MM.1S (cell line): ENCODE measurements around the gene MYO9A.
A peak's percentile ranks its signal among the peaks of the same experiment; 100 is the strongest.

ENCODE experiments used
- DNase-seq: peaks from one replicate; pipeline ENCODE4 v3.0.0-alpha.2; 2015
- H2AFZ ChIP-seq: fragments of 300-600 bp; sonication (generic); 2 replicates; pipeline ENCODE4 v1.6.0; 2016; ENCODE audit warnings: antibody characterized with exemption, low read length
- H3F3A ChIP-seq: fragments of 300-600 bp; sonication (generic); 2 replicates; pipeline ENCODE4 v1.6.1; 2016; ENCODE audit warnings: mild to moderate bottlenecking, antibody characterized with exemption, low read length, moderate library complexity, mixed read lengths; ENCODE audit not compliant: insufficient read depth
- H3K27ac ChIP-seq: fragments of 300-600 bp; sonication (generic); 2 replicates; pipeline ENCODE4 v1.5.1; 2016; ENCODE audit warnings: mild to moderate bottlenecking, low read length
- H3K27me3 ChIP-seq: fragments of 300-600 bp; sonication (generic); replicated peaks from 2 replicates; pipeline ENCODE4 v1.6.0; 2016; ENCODE audit warnings: low read length; ENCODE audit not compliant: insufficient read depth
- H3K36me3 ChIP-seq: fragments of 300-600 bp; sonication (generic); replicated peaks from 2 replicates; pipeline ENCODE4 v1.6.1; 2016; ENCODE audit warnings: mild to moderate bottlenecking, low read length, mixed read lengths; ENCODE audit not compliant: insufficient read depth
- H3K4me1 ChIP-seq: fragments of 300-600 bp; sonication (generic); 2 replicates; pipeline ENCODE4 v1.6.1; 2016; ENCODE audit warnings: low read length, mixed read lengths
- H3K4me2 ChIP-seq: fragments of 300-600 bp; sonication (generic); 2 replicates; pipeline ENCODE4 v1.6.0; 2016; ENCODE audit warnings: low read depth, low read length
- H3K4me3 ChIP-seq: fragments of 300-600 bp; sonication (generic); 2 replicates; pipeline ENCODE4 v1.5.1; 2016; ENCODE audit warnings: low read length, mixed read lengths
- H3K79me2 ChIP-seq: fragments of 300-600 bp; sonication (generic); 2 replicates; pipeline ENCODE4 v1.6.1; 2016; ENCODE audit warnings: mixed run types, low read length, mixed read lengths
- H3K9ac ChIP-seq: fragments of 300-600 bp; sonication (generic); 2 replicates; pipeline ENCODE4 v1.6.1; 2016; ENCODE audit warnings: low read length, mixed read lengths
- H3K9me2 ChIP-seq: fragments of 300-600 bp; sonication (generic); replicated peaks from 2 replicates; pipeline ENCODE4 v1.6.1; 2016; ENCODE audit warnings: mild to moderate bottlenecking, low read length, mixed read lengths; ENCODE audit not compliant: insufficient read depth
- H3K9me3 ChIP-seq: fragments of 300-600 bp; sonication (generic); replicated peaks from 2 replicates; pipeline ENCODE4 v1.6.1; 2016; ENCODE audit warnings: mild to moderate bottlenecking, low read length, mixed read lengths; ENCODE audit not compliant: insufficient read depth
- H4K20me1 ChIP-seq: fragments of 300-600 bp; sonication (generic); 2 replicates; pipeline ENCODE4 v1.6.1; 2016; ENCODE audit warnings: mild to moderate bottlenecking, low read length, moderate library complexity, mixed read lengths; ENCODE audit not compliant: insufficient read depth
- EZH2 ChIP-seq: fragments of 300-600 bp; sonication (generic); optimal IDR thresholded peaks from 2 replicates; pipeline ENCODE3; 2017; ENCODE audit warnings: low read depth, mild to moderate bottlenecking, antibody characterized with exemption, low read length, mixed read lengths
- EZH2phosphoT487 ChIP-seq: fragments of 300-600 bp; sonication (generic); IDR thresholded peaks from 2 replicates; pipeline ENCODE4 v1.6.1; 2018; ENCODE audit warnings: antibody characterized with exemption, low read length
- TF ChIP-seq, protein P1 (sequence below): fragments of 300-600 bp; sonication (generic); IDR thresholded peaks from 2 replicates; pipeline ENCODE4 v1.5.1; 2016; ENCODE audit warnings: antibody characterized with exemption, low read length, mixed read lengths

Gene MYO9A

DNA sequence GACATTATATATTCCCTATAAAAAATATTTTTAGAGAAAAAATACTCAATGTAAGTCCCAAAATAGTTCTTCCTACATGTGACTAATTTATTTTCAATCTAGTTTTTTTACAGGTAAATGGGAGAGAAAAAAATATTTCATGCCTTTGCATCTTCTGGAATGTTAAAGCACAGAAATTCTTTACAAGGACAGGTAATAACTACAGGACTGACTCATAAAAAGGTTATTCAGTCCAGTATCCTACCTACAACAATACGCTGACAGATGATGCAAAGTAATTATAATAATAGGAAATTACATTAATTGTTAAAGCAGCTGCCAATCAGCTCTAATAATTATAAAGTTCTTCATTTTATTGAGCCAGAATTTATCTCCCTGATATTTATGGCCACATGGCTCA is 147.5 kb downstream of the MYO9A start:
- no peaks in the 10 kb centered on the region for H3K27me3 ChIP-seq
- H3K4me3 ChIP-seq, result no peak overlapping the region
- no peaks in the 10 kb centered on the region for H3K9me2 ChIP-seq
- H4K20me1 ChIP-seq, result no peaks in the 10 kb centered on the region
- no peak overlapping the region for H2AFZ ChIP-seq
- no peaks in the 10 kb centered on the region for H3K4me1 ChIP-seq
- H3K4me2 ChIP-seq, result no peak overlapping the region
- no peak overlapping the region for H3K9ac ChIP-seq
- no peak for DNase-seq
- no peaks in the 10 kb centered on the region for H3F3A ChIP-seq
- H3K9me3 ChIP-seq, result no peaks in the 10 kb centered on the region
- no peaks in the 10 kb centered on the region for H3K36me3 ChIP-seq
- H3K27ac ChIP-seq, result no peak overlapping the region
- TF ChIP-seq EZH2phosphoT487 (no peak), EZH2 (no peak)
- TF ChIP-seq, protein P1, sequence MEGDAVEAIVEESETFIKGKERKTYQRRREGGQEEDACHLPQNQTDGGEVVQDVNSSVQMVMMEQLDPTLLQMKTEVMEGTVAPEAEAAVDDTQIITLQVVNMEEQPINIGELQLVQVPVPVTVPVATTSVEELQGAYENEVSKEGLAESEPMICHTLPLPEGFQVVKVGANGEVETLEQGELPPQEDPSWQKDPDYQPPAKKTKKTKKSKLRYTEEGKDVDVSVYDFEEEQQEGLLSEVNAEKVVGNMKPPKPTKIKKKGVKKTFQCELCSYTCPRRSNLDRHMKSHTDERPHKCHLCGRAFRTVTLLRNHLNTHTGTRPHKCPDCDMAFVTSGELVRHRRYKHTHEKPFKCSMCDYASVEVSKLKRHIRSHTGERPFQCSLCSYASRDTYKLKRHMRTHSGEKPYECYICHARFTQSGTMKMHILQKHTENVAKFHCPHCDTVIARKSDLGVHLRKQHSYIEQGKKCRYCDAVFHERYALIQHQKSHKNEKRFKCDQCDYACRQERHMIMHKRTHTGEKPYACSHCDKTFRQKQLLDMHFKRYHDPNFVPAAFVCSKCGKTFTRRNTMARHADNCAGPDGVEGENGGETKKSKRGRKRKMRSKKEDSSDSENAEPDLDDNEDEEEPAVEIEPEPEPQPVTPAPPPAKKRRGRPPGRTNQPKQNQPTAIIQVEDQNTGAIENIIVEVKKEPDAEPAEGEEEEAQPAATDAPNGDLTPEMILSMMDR, result no peak
- H3K79me2 ChIP-seq, result no peaks in the 10 kb centered on the region

DNA sequence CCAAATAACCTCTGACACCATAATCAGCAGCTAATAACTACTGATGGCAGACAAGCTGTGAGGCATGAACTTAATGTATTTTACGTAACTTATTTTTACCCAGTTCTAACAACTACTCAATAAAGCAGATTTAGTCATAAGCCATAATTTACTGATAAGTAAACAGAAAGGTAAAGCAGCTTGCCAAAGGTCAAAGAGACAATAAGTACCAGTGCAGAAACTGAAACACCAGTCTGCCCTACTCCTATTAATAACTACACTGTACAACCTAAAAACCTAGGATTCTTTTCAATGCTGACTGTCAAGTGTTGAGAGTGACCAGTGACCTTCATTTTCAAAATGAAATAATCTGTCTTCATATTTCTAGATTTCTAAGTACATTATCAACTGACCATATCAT is 155.4 kb downstream of the MYO9A start:
- H3K4me3 ChIP-seq, result no peak overlapping the region
- no peak overlapping the region for H2AFZ ChIP-seq
- no peaks in the 10 kb centered on the region for H3K9me2 ChIP-seq
- no peaks in the 10 kb centered on the region for H3K36me3 ChIP-seq
- no peak overlapping the region for H3K27ac ChIP-seq
- H3K79me2 ChIP-seq, result no peaks in the 10 kb centered on the region
- H3K27me3 ChIP-seq, result no peaks in the 10 kb centered on the region
- no peaks in the 10 kb centered on the region for H3F3A ChIP-seq
- peak overlapping the region; percentile 22; the same call in 1 of the 2 replicates for H3K4me2 ChIP-seq
- no peaks in the 10 kb centered on the region for H3K9me3 ChIP-seq
- no peaks in the 10 kb centered on the region for H4K20me1 ChIP-seq
- peaks cover 12% of the 10 kb centered on the region for H3K4me1 ChIP-seq
- H3K9ac ChIP-seq, result no peak overlapping the region
- TF ChIP-seq, protein P1, result no peak
- no peak for TF ChIP-seq EZH2phosphoT487
- no peak for TF ChIP-seq EZH2
- DNase-seq, result peak; percentile 39

DNA sequence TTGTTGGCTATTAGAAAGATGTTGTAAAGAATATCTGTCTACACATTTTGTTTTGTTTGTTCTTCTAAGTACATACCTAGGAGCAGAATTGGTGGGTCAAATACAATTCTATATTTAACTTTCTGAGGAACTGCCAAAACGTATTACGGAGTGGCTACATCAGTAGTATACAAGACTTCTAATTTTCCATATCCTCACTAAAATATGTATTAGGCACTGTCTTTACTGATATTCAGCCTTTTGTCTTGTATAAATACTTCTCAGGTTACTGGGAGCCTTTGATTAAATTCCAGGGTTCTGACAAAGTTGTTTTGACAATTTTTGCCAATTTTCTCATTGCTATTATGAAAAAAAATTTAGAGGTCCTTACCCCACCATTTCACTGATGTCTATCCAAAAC is 160.9 kb downstream of the MYO9A start:
- H3K36me3 ChIP-seq, result no peaks in the 10 kb centered on the region
- H3F3A ChIP-seq, result no peaks in the 10 kb centered on the region
- no peaks in the 10 kb centered on the region for H4K20me1 ChIP-seq

More for the DNA sequence above, 160.9 kb downstream of the MYO9A start:
- Histone ChIP-seq H3K9me3 (no peaks in the 10 kb centered on the region), H3K9me2 (no peaks in the 10 kb centered on the region), H3K9ac (no peak overlapping the region), H3K27ac (no peak overlapping the region), H3K4me3 (no peak overlapping the region), H3K4me1 (peaks cover under 1% of the 10 kb centered on the region), H3K79me2 (no peaks in the 10 kb centered on the region), H3K27me3 (no peaks in the 10 kb centered on the region), H3K4me2 (no peak overlapping the region), H2AFZ (no peak overlapping the region)
- no peak for TF ChIP-seq EZH2
- TF ChIP-seq, protein P1, result no peak
- TF ChIP-seq EZH2phosphoT487, result no peak
- DNase-seq, result no peak
